Measurements from ENCODE around the gene LDLRAD3.

The LDLRAD3 gene

DNA sequence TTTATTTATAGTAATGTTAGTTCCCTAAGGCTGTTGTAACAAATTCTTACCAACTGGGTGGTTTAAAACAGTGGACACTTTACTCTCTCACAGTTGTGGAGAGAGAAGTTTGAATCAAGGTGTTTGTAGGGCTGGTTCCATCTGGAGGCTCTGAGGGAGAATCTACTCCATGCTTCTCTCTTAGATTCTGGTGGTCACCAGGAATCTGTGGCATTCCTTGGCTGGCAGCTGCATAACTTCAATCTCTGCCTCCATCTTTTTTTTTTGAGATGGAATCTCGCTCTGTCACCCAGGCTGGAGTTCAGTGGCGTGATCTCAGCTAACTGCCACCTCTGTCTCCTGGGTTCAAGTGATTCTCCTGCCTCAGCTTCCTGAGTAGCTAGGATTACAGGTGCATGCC lies 46.3 kb downstream of the LDLRAD3 start:
- H3K4me3 Mint-ChIP-seq: no peak overlapping the region
- no peak overlapping the region for H3K27ac Mint-ChIP-seq
- ATAC-seq: no peak
- no peak for DNase-seq (ENCODE audit: low spot score in 2 of 2)
- H3K4me1 Mint-ChIP-seq: no peaks in the 10 kb centered on the region
- H3K9me3 Mint-ChIP-seq: no peaks in the 10 kb centered on the region
- no peaks in the 10 kb centered on the region for H3K36me3 Mint-ChIP-seq

DNA sequence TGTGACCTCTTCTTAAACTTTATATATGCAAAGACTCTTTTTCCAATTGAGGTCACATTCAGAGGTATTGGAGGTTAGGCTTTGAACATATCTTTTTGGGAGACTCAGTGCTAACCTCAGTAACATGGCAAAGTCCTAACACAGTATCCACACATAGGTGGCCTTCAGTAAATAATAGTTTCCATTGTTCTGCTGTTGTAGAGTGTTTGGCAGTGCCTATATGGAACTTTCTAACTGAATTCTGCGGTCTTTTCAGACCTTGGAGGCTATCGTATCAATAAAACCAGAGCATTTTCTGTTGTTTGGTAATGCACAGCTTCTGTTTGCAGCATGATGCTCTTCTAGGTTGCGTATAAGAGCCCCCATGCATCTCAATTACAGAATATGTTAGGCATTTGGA lies 47.0 kb downstream of the LDLRAD3 start:
- Mint-ChIP-seq H3K36me3 (no peaks in the 10 kb centered on the region), H3K9me3 (no peaks in the 10 kb centered on the region), H3K4me1 (no peaks in the 10 kb centered on the region), H3K4me3 (no peak overlapping the region), H3K27ac (no peak overlapping the region)
- ATAC-seq (no peak), DNase-seq (ENCODE audit: low spot score in 2 of 2) (no peak)

DNA sequence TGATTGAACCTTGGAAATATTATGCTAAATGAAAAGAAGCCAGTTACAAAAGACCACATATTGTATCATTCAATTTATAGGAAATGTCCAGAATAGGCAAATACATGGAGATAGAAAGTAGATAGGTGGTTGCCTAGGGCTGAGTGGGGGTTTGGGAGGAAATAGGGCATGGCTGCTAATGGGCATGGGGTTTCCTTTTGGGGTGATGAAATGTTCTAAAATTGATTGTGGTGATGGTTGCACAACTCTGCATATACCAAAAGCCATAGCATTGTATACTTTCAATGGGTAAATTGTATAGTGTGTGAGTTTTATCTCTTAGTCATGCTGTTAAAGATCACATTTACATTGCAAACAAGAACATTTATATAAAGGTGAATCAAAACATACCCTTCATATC lies 48.7 kb downstream of the LDLRAD3 start:
- H3K4me1 Mint-ChIP-seq: no peaks in the 10 kb centered on the region
- H3K27ac Mint-ChIP-seq: no peak overlapping the region
- no peak for DNase-seq (ENCODE audit: low spot score in 2 of 2)
- no peaks in the 10 kb centered on the region for H3K36me3 Mint-ChIP-seq
- no peak for ATAC-seq
- no peaks in the 10 kb centered on the region for H3K9me3 Mint-ChIP-seq
- H3K4me3 Mint-ChIP-seq: no peak overlapping the region

DNA sequence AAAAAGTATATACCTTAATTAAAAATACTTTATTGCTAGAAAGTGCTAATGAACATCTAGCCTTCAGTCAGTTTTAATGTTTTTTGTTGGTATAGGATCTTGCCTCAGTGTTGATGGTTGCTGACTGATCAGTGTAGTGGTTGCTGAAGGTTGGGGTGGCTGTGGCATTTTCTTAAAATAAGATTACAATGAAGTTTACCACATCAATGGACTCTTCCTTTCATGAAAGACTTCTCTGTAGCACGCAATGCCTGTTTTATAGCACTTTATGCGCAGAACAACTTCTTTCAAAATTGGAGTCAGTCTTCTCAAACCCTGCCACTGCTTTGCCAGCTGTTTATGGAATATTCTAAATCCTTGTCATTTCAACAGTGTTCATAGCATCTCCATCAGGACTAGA lies 50.6 kb downstream of the LDLRAD3 start:
- no peak for ATAC-seq
- no peak overlapping the region for H3K4me3 Mint-ChIP-seq
- no peaks in the 10 kb centered on the region for H3K36me3 Mint-ChIP-seq
- no peaks in the 10 kb centered on the region for H3K4me1 Mint-ChIP-seq
- no peak overlapping the region for H3K27ac Mint-ChIP-seq
- H3K9me3 Mint-ChIP-seq: no peaks in the 10 kb centered on the region
- DNase-seq (ENCODE audit: low spot score in 2 of 2): no peak

DNA sequence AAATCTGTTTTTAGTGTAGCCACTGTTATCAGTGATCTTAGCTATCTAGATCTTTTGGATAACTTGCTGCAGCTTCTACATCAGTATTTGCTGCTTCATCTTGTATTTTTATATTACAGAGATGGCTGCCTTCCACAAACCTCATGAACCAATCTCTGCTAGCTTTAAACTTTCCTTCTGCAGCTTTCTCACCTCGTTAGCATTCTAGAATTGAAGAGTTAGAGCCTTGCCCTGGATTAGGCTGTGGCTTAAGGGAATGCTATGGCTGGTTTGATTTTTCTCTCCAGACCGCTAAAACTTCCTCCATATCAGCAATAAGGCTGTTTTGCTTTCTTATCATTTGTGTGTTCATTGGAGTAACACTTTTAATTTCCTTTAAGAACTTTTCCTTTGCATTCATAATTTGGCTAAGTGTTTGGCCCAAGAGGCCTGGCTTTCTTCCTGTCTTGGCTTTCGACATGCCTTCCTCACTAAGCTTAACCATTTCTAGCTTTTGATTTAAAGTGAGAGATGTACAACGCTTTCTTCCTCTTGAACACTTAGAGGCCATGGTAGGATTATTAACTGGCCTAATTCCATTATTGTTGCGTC lies 51.9 kb downstream of the LDLRAD3 start:
- DNase-seq (ENCODE audit: low spot score in 2 of 2): no peak
- Mint-ChIP-seq H3K9me3 (no peaks in the 10 kb centered on the region), H3K27ac (no peak overlapping the region), H3K4me1 (no peaks in the 10 kb centered on the region), H3K36me3 (no peaks in the 10 kb centered on the region), H3K4me3 (no peak overlapping the region)
- no peak for ATAC-seq

DNA sequence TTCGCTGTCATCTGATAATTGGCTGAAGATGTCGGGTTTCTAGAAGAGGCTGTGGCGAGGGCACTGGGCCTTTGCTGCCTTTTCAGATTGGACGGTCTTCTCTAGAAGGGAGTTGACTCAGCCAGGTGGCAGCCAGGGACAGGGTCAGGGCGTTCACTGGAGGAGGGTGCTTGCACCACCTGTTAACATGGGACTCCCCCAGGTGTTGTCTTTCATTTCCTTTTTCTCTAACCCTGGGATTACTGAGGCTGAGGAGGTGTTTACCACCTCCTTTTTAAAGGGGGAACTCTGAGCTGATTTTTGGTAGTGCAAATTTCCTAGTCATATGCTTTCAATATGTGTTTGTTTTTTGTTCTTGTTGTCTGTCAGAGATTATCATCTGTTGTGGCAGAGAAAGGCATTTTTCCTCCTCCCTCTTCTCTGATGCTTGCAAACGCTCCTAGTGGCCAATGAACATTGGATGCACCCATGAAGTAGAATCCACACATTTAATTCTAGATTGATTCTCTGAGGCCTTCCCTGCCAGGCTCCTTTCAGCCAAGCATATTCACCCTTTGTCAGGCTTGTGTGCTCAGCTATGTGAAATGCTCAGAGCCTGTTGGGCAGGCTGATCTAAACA lies 54.1 kb downstream of the LDLRAD3 start:
- DNase-seq (ENCODE audit: low spot score in 2 of 2): no peak
- Mint-ChIP-seq H3K36me3 (no peaks in the 10 kb centered on the region), H3K27ac (no peak overlapping the region), H3K4me1 (no peaks in the 10 kb centered on the region), H3K9me3 (no peaks in the 10 kb centered on the region), H3K4me3 (no peak overlapping the region)
- ATAC-seq: no peak

DNA sequence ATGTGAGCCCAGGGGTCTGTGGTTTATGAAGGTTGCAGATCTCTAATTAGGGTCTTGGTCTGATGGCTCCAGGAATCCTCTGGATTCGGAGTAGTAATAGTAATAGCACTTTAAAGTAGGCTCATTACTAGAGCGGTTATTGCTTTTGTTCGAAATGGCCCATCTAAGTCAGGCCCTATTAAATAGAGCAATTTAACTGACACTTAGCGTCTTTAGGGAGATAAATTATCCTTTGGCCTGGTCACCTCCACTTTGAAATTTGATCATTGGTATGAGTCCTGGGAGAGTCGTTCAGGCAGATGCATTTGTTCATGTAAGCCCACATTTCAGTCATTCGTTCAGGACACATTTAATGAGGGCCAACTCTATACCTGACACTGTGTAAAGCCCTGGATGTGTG lies 54.8 kb downstream of the LDLRAD3 start:
- DNase-seq (ENCODE audit: low spot score in 2 of 2) (no peak), ATAC-seq (no peak)
- Mint-ChIP-seq H3K4me3 (no peak overlapping the region), H3K27ac (no peak overlapping the region), H3K9me3 (no peaks in the 10 kb centered on the region), H3K36me3 (no peaks in the 10 kb centered on the region), H3K4me1 (no peaks in the 10 kb centered on the region)

DNA sequence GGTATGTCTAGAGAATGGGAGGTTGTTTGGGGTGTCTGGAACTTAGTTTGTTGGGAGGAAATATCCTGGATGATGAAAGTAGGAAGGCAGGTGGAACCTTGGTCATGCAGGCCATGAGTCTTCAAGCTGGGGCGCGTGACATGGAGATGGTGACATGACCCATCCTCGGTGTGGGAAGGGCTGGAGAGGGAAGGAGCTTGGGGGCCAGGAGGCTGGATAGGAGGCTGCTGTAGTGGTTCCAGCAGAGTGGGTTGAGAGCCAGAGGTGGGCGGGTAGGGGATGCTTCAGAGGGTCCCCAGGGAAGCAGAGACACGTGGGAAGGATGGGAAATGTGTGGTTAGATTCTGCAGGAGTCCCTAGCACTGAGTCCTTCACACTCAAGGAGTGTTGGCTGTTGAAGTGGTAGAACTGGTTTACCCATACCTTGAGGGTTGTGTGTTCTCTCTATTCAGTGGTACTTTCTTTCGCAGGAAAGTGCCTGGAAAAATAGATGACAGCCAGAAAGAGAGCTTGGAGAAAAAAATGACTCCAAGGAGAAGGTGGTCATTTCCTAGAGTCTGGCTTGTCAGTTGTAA lies 56.8 kb downstream of the LDLRAD3 start:
- Mint-ChIP-seq H3K9me3 (no peaks in the 10 kb centered on the region), H3K4me1 (no peaks in the 10 kb centered on the region), H3K27ac (no peak overlapping the region), H3K36me3 (no peaks in the 10 kb centered on the region), H3K4me3 (no peak overlapping the region)
- ATAC-seq (no peak), DNase-seq (ENCODE audit: low spot score in 2 of 2) (no peak)

DNA sequence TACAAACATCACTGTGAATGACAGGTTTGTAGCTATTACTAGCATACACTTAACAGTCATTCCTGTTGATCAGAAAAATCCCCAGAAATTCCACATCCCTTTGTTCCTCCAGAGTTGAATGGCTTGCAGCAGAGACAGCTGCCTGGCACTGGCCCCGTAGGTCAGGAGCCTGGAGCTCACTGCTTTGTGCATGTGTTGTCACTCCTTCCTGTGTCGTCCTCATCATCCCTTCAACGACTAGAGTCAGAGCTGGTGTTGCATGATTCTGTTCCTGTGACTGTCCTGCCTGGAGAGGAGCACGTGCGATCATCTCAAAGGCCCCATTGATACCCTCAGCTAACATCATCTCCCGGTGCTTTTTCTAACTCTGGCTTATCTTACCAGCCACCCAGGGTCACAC lies 58.3 kb downstream of the LDLRAD3 start:
- Mint-ChIP-seq H3K4me3 (no peak overlapping the region), H3K27ac (no peak overlapping the region)
- DNase-seq (ENCODE audit: low spot score in 2 of 2): no peak

DNA sequence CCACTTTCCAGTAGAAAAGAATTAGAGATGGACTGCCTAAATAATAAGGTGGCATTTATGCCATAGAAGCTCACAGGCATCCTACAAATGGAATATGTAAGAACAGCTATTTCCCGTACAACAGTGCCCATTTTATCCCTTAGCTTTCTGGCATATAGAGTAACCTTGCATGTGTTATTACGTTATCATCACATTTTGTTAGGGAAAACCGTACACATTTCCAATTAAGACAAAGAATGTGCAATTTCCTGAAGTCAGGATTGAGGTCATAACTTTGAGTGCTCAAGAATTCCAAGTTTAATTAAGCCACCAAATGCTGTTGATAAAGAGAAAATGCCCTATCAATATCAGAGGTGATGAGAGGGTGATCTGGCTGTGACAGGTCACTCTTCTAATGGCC lies 58.9 kb downstream of the LDLRAD3 start:
- Mint-ChIP-seq H3K27ac (no peak overlapping the region), H3K4me1 (no peaks in the 10 kb centered on the region), H3K4me3 (no peak overlapping the region), H3K9me3 (no peaks in the 10 kb centered on the region), H3K36me3 (no peaks in the 10 kb centered on the region)
- DNase-seq (ENCODE audit: low spot score in 2 of 2) (no peak), ATAC-seq (no peak)

More for the DNA sequence above, 58.3 kb downstream of the LDLRAD3 start:
- ATAC-seq: no peak
- Mint-ChIP-seq H3K4me1 (no peaks in the 10 kb centered on the region), H3K36me3 (no peaks in the 10 kb centered on the region), H3K9me3 (no peaks in the 10 kb centered on the region)

DNA sequence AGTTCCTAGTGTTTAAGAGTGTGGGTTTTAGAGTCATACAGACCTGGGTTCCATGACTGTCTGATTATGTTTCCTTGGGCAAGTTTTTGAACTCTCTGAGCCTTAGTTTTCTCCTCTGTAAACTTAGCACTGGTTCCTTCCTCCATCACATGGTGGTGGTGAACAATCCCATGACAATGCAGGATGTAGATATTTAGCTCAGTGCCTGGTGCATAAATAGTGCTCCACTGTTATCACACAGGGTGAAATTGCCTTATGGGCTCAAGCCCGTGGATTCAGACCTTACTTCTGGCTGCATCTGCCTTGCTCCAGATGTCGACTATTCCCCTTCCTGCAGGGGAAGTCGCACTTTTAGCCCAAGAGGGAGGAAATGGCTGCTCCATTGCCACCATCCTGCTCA lies 62.7 kb downstream of the LDLRAD3 start:
- DNase-seq (ENCODE audit: low spot score in 2 of 2): no peak

DNA sequence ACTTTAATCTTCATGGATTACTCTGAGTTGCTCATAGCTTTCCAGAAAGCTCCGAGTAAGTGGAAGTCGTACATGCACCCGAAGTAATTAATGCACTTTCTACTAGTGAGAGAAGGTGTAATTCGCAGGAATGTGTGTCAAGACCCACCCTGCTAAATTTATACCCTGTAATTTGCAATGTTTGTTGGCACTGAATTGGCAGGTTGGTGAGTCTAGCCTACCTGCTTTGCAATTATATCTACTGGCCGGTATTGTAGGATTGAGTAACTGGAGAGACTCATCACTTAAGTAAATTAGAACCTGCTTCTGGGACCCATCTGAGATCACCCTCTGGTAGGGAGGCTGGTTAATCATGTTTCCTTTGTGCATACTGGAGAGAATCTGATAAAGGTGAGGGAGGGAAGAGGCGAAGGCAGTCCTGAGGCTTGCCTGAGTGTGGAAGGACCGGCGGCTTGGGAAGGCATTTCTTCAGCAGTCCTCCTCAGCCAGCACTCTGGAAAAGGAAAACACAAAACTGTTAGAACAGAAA lies 63.3 kb downstream of the LDLRAD3 start:
- DNase-seq (ENCODE audit: low spot score in 2 of 2): no peak
- H3K4me1 Mint-ChIP-seq: no peaks in the 10 kb centered on the region
- no peak overlapping the region for H3K27ac Mint-ChIP-seq
- no peak for ATAC-seq
- no peak overlapping the region for H3K4me3 Mint-ChIP-seq
- no peaks in the 10 kb centered on the region for H3K9me3 Mint-ChIP-seq
- H3K36me3 Mint-ChIP-seq: no peaks in the 10 kb centered on the region

More for the DNA sequence above, 62.7 kb downstream of the LDLRAD3 start:
- Mint-ChIP-seq H3K27ac (no peak overlapping the region), H3K4me1 (no peaks in the 10 kb centered on the region), H3K36me3 (no peaks in the 10 kb centered on the region), H3K9me3 (no peaks in the 10 kb centered on the region), H3K4me3 (no peak overlapping the region)
- ATAC-seq: no peak

DNA sequence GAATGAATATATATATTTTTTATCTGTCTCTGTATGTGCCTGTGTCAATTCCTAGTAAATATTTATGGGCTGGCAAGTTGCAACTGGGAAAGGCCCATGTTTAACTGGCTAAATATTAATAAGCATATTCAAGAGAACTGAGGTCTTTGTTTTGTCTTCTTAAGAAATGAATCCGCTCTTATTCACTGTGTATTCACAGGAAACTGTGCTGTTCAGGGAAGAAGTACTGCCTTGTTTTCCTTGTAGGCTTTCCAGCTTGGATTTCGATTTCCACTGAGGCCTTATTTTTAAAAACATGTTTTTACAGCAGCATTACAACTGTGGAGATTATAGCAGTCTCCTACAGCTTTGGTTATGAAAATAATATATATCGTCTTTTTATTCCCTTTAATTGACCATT lies 64.7 kb downstream of the LDLRAD3 start:
- no peaks in the 10 kb centered on the region for H3K4me1 Mint-ChIP-seq
- DNase-seq (ENCODE audit: low spot score in 2 of 2) (no peak), ATAC-seq (no peak)
- H3K4me3 Mint-ChIP-seq: no peak overlapping the region
- H3K9me3 Mint-ChIP-seq: no peaks in the 10 kb centered on the region
- no peaks in the 10 kb centered on the region for H3K36me3 Mint-ChIP-seq
- H3K27ac Mint-ChIP-seq: no peak overlapping the region

DNA sequence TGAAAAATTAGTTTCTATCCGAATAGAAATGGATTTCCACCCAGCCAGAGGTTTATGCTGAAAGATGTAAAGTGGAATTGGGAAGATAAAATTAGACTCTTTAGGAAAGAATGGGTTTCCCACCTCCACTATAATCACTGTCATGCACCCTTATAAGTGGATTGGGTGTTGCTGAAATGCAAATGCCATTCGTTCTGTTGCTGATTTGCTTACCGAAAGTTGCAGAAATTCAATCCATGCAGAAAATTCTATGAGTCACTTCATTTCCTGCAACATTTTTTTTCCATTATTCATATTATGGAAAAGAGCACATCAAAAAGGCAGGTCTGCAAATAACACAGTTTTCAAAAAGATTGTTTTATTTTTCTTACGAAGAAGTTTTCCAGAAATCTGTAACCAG lies 65.6 kb downstream of the LDLRAD3 start:
- Mint-ChIP-seq H3K9me3 (no peaks in the 10 kb centered on the region), H3K27ac (no peak overlapping the region), H3K36me3 (no peaks in the 10 kb centered on the region), H3K4me3 (no peak overlapping the region), H3K4me1 (no peaks in the 10 kb centered on the region)
- DNase-seq (ENCODE audit: low spot score in 2 of 2): no peak
- ATAC-seq: no peak

DNA sequence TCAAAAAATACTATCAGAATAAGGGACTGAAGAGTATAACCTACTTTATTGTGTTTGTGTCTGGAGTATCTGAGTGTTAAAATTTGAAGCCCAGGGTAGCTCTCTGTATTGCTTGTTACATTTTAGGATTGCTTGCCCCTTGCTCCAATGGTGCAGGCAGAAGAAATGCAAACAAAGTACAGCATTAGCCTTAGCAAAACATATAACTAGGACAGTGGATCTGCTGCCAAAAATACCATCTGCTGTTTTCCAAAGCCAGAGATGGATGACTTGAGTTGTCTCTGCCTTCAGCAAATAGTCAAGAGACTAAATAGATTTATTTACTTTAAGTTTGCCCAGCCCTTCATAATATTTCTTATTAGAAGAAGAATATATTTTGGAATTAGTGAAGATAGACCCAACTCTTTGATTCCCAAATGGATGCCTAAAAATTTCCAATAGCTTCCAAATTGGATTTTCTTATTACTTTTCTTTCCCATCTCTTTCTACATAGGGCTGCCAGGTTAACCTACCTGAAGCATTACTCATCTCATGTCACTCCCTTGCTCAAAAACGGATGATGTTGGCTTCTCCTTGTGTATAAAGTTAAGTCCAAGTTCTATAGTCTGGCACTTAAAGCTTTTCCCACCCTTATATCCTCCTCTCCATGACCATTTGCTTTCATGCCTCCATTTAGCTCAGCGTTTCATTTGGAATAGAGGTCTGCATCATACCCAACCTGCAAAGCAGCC lies 66.3 kb downstream of the LDLRAD3 start:
- Mint-ChIP-seq H3K4me3 (no peak overlapping the region), H3K4me1 (no peaks in the 10 kb centered on the region), H3K36me3 (no peaks in the 10 kb centered on the region), H3K9me3 (no peaks in the 10 kb centered on the region), H3K27ac (no peak overlapping the region)
- DNase-seq (ENCODE audit: low spot score in 2 of 2) (no peak), ATAC-seq (no peak)

DNA sequence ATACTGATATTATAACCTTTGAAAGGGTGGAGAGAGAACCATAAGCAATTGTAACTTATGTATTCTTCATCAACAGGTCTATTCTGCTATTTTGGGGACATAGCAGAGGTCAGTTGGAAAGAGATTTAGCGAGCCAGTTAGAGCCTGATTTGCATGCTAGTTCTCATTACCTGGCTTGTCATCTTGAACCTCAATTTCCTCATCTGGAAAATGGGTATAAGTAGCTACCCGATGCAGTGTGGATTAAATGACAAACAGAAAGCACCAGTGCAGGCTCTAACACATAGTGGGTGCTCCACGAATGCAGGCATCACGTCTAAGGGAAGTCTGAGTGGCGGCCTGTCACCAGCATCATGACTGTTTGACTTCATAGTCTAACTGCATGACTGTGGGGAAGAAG lies 67.7 kb downstream of the LDLRAD3 start:
- DNase-seq (ENCODE audit: low spot score in 2 of 2): no peak
- Mint-ChIP-seq H3K36me3 (no peaks in the 10 kb centered on the region), H3K4me1 (no peaks in the 10 kb centered on the region), H3K27ac (no peak overlapping the region), H3K4me3 (no peak overlapping the region), H3K9me3 (no peaks in the 10 kb centered on the region)
- no peak for ATAC-seq

All from stimulated activated effector memory CD8-positive, alpha-beta T cell treated with anti-CD3 and anti-CD28 coated beads, Interleukin-12 subunit alpha, Interleukin-12 subunit beta, amount 100 ng/mL, for 72 hours (primary cell).